Stimulated activated CD4-positive, alpha-beta T cell treated with anti-CD3 and anti-CD28 coated beads, Interleukin-1b, Interleukin-23, amount 100 ng/mL, for 4 hours (primary cell): Measurements from ENCODE around the gene PROX1.
"Not testable (repeated sequence)": the region's sequence is repeated elsewhere in the genome, so short reads cannot be mapped to it uniquely, and the experiment has no call there.

Experiments
- DNase-seq, 2 donors: peaks; one replicate each; pipeline ENCODE4 v3.0.0-alpha.2; 2020; ENCODE audit warnings: low read depth in 2 of 2

PROX1 gene

DNA sequence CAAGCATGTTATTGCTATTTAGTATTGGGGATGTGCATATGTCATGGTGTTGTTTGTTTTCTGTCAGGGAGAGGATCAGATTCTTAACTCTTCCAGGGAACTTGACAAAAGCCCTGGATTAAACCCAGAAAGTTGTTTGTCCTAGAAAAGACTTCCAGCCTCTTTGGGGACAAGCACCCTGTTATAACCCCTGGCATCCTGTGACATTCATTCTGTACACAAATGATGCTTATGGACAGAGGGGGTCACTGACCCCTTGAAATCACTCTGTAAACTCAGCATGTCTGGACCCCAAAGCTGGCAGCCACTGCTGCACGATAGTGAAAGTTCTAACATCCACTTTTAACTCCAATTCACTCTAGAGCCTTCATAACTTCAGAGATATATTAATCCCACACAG lies 81.2 kb downstream of the PROX1 start:
- DNase-seq = no peak

DNA sequence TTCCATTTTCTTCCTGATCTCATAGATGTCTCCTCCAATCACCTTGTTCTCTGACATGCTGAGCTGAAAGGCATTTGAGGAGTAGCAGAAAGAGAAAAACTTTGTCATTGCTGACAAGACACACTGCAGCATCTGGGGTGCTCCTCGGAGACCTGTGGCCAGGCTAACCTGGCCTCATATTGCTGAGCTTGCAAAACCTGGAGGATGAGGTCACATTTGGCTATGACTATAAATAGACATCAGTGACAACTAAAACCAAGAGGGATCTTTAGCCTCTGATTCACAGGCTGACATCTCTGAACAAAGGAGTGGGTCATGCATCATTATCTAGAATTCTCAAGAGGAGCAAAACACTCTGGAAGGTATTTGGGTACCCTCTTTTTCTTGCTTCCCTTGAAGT lies 83.7 kb downstream of the PROX1 start:
- no peak for DNase-seq

DNA sequence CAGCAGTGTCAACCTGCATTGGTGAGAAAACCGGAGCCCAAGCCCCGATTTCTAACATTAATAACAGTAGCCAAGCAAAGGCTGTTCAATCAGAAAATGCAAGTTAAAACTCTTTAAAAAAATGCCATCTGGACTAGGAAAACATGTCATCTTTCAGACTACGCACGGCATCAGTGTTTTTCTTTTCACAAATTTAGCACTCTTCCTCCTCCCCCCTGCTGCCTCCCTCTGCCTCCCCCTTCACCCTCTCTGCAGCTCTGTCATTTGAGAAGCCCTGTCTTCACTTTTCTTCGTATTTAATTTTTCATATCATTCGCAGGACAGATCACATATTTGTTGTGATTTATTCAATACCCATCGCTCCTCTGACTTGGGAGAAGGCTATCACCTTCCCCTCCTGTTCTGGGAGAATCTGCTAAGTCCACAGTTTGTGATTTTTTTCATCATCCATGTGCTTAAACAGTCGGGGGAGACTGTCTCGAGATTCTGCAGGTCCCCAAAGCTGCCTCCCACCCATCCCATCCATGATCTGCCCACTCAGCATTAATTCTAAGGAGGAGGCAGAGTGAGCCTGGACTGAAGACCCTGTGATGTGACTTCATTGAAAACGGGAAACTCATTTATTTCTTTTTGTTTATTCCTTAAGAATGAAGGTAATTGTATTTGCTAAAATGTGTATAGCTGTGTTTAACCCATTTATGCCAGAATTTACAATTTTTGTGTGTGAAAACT lies 84.8 kb downstream of the PROX1 start:
- DNase-seq = no peak

DNA sequence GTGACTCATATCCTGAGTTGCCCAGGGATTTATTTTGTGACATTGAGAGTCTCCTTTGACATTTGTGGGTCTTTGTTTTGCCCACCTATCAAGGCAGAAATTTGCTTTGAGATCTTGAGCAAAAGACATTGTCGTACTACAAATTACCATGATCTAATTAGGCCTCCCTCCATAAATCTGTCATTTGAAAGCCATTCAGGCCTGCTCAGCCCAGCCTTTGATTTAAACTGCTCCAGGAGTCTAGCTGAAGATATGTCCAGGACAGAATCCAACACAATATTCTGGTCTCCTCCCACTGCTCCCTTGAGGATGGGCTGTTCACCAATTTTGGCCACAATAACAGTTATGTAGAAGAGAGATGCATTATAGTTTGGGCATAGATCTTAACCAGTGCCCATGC lies 86.7 kb downstream of the PROX1 start:
- no peak for DNase-seq

DNA sequence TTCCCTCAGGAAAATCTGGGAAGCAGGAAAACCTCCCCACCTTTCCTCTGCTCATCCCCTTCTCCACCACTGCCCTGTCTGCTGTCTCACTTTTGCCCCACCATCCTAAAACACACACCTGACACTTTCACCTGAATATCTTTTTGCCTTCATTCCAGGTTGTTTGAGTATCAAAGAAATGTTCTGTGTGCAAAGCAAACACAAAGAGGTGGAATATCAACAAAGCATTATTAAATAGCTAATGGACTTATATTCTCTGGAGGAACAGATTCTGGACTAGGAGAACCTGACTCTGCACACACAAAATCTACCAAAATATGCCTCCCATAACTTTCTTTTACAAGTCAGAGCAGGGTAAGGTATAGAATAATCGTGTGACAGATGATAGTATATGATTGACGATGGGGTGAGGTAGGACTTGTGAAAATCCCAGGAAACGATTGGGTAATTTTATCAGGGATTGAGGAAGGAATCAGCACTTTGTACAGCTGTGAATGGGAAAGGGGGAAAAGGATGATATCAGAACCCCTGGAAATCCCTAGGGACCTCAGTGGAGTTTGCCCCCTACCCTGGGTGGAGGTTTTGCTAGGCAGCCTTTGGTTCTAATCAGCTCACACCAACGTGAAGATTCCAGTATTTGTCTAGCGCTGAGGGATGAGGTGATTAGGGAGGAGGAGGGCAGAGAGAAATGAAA lies 87.7 kb downstream of the PROX1 start:
- DNase-seq = no peak

DNA sequence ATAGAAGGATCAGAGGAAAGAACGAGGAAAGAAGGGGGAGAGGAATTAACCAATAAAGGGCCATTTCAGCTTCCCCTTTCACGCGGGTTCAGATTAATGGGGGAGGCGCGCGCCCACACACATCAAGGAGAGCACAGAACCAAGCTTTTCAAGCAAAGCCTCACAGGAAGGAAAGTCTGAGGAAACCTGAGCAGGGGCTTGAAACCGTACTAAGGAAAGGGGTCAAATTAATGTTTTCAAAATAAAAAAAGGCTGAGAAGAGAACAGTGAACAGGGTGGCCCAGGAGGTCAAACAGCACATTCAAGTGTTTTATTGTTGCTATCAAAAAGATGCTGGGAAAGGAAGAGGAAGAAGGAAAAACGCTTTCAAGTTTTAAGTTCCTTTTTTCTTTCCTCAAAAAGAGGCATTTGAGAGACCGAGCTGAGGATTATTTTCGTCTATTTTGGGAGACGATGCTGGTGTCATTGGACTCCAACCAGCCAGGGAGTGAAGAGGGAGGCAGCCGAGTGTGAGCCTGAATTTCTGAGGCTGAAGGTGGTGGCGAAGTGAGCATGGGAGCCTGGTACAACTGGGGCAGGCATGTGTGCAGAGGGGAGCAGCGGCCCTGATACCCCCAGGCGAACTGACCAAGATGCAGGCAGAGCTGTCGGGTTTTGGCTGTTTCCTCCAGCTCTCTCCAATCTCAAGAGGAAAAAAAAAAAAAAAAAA lies 88.4 kb downstream of the PROX1 start:
- no peak for DNase-seq

DNA sequence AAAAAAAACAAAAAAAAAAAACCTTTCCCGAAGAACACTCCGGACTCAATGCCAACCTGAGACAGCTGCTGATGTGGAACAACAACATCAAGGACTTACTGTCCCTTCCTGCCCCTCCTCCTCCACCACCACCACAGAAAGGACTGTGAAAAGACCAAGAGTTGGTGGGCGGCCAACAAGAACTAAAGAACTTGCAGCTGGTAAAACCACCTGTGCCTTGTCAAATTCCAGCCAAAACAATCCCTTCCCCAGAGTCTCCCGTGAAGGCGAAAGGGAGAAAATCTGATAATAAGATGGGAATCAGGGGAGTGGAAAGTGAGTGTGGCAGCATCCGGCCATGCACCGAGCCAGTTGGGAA lies 88.9 kb downstream of the PROX1 start:
- no peak for DNase-seq

DNA sequence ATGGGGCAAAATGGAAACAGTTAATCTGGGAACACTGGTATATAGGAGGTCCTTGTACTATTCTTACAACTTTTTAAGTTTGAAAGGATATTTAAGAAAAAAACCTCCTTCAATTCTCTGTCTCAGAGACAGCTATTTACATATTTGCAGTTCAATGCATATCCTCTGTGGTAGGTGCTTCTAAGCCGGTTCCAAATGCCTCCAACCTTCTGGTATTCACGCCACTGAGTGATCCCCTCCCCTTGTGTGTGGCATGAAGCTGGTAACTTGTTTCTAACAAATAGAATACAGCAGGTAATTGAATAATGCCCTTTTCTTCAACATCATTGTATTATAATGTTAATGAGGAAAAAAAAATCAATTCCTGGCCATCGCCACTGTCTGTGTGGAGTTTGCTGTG lies 91.2 kb downstream of the PROX1 start:
- DNase-seq = no peak

DNA sequence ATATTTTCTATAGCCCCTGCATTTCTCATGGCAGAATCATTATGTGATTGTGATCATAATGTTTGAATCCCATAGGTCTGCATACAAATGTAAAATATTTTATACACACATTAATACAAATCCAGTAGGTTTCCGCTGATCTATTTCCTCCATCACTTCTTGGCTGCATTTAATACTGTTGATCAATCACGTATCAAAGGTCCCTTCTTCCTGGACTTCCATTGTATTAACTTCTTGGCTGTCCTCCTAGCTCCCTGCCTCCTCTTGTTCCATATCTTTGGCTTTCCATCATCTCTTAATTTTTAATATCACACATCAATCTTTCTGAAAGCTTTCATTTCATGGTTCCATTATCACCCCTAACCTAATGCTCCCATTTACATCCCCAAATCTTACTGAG lies 97.6 kb downstream of the PROX1 start:
- no peak for DNase-seq

DNA sequence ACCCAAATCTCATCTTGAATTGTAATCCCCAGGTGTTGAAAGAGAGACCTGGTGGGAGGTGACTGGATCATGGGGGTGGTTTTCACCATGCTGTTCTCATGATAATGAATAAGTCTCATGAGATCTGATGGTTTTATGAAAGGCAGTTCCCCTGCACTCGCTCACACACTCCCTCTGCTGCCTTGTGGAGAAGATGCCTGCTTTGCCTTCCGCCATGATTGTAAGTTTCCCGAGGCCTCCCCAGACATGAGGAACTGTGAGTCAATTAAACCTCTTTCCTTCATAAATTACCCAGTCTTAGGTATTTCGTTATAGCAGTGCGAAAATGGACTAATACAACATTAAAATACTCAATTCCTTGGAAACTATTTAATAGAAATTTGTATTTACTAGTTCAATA lies 99.2 kb downstream of the PROX1 start:
- no peak for DNase-seq

DNA sequence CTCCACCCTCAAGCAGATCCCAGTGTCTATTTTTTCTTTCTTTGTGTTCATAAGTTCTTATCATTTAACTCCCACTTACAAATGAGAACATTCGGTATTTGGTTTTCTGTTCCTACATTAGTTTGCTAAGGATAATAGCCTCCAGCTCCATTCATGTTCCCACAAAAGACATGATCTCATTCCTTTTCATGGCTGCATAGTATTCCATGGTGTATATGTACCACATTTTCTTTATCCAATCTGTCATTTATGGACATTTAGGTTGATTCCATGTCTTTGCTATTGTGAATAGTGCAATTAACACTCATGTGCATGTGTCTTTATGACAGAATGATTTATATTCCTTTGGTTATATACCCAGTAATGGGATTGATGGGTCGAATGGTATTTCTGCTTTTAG lies 101.2 kb downstream of the PROX1 start:
- not testable (repeated sequence) for DNase-seq
